Measurements from ENCODE around the gene RAB17. TPM values are rescaled to one million over a fixed set of nuclear protein-coding genes. Genes with fewer than 3 reads are reported as not detected.

RAB17 gene
- total RNA-seq, 4 donors from 2014 or later: 0.26 to 4.6 (median 4.0) TPM

- Histone ChIP-seq H3K27me3 (no peaks in the 10 kb centered on the region), H3K36me3 (no peaks in the 10 kb centered on the region), H3K27ac (peak overlapping the region; percentile 36 to 74), H3K4me1 (no peaks in the 10 kb centered on the region), H3K4me3 (no peak overlapping the region), H3K9me3 (no peaks in the 10 kb centered on the region)
- DNase-seq: peak in 1 of 2 donors; percentile 47
- intact Hi-C loops (cut with DNase I; ENCODE audit: low total_unique reads): no loop called here
- TF ChIP-seq CTCF (IDR thresholded peaks at IDR 0.05) (no peak), POLR2A (IDR thresholded peaks at IDR 0.05) (no peak)
Observed at GRCh38 chr2:237631007-237631785, 40.7 kb upstream of the RAB17 start.

- no peak for TF ChIP-seq CTCF (IDR thresholded peaks at IDR 0.05)
- no peak for TF ChIP-seq POLR2A (IDR thresholded peaks at IDR 0.05)
- no peak overlapping the region for H3K4me3 ChIP-seq
- no peaks in the 10 kb centered on the region for H3K27me3 ChIP-seq
- no peaks in the 10 kb centered on the region for H3K4me1 ChIP-seq
- no peaks in the 10 kb centered on the region for H3K9me3 ChIP-seq
- H3K27ac ChIP-seq: peak overlapping the region; percentile 36 to 74
- intact Hi-C loops (cut with DNase I; ENCODE audit: low total_unique reads): no loop called here
- DNase-seq: no peak
- H3K36me3 ChIP-seq: no peaks in the 10 kb centered on the region
Observed at GRCh38 chr2:237630216-237631000, 39.9 kb upstream of the RAB17 start.

- no peaks in the 10 kb centered on the region for H3K4me1 ChIP-seq
- H3K4me3 ChIP-seq: no peak overlapping the region
- no peaks in the 10 kb centered on the region for H3K36me3 ChIP-seq
- intact Hi-C loops (cut with DNase I; ENCODE audit: low total_unique reads): no loop called here
- no peak for DNase-seq
- H3K27ac ChIP-seq: peak overlapping the region in 1 of 2 donors; percentile 25
- no peaks in the 10 kb centered on the region for H3K27me3 ChIP-seq
- TF ChIP-seq POLR2A (IDR thresholded peaks at IDR 0.05): no peak
- no peak for TF ChIP-seq CTCF (IDR thresholded peaks at IDR 0.05)
- H3K9me3 ChIP-seq: no peaks in the 10 kb centered on the region
Observed at GRCh38 chr2:237629739-237630138, 39.2 kb upstream of the RAB17 start.

GRCh38 chr2:237629188-237629534 lies 38.6 kb upstream of the RAB17 start:
- intact Hi-C loops (cut with DNase I; ENCODE audit: low total_unique reads): no loop called here
- Histone ChIP-seq H3K36me3 (no peaks in the 10 kb centered on the region), H3K27me3 (no peaks in the 10 kb centered on the region), H3K4me1 (no peaks in the 10 kb centered on the region), H3K9me3 (no peaks in the 10 kb centered on the region), H3K4me3 (no peak overlapping the region), H3K27ac (no peak overlapping the region)
- no peak for TF ChIP-seq CTCF (IDR thresholded peaks at IDR 0.05)
- no peak for TF ChIP-seq POLR2A (IDR thresholded peaks at IDR 0.05)
- no peak for DNase-seq

Data from uterus (tissue), 4 donors.